ENCODE measurements around the gene ERVW-1.
A peak's percentile ranks its signal among the peaks of the same experiment; 100 is the strongest.
"Not testable (repeated sequence)": the region's sequence is repeated elsewhere in the genome, so short reads cannot be mapped to it uniquely, and the experiment has no call there.

The ERVW-1 gene

GRCh38 chr7:92477681-92478080, at the start of gene ERVW-1:
Gene ERVW-1 (minus strand): TSS chr7:92477946. CDS start chr7:92470381, 7,565 bp downstream.
- DNase-seq = not testable (repeated sequence)

DNA sequence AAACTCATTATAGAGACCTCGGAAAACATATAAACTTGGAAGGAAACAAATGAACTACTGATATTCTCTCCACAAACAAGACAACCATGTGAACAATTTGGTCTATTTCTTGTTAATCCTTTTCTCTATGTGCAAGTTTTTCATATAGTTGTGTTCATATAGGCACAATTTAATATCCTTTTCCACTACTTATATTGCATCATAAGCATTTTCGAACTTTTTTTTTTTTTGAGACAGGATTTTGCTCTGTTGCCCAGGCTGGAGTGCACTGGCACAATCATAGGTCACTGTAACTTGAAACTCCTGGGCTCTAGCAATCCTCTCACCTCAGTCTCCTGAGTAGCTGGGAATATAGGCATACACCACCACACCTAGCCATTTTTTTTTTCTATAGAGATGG, 45.4 kb upstream of the ERVW-1 start:
- no peak for DNase-seq

GRCh38 chr7:92520024-92520423, 42.3 kb upstream of the ERVW-1 start:
- peak; percentile 14 for DNase-seq

DNA sequence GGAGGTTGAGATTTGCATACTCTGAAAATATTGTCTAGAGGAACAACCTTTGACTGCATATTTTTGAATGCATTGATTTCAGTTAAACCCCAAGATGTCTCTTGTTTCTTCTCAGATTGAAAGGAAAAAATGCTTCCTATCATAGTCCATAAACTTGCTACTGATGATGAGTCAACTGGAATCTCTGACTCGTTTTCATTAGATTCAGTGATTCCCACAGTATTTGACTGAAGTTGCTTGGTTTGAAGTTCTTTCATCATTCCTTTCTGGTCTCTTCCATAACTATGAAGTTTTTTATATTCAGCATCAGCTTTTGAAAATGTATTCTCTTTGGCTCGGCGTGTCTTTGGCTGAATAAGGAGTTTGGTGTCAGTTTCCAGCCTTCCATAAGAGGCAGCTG, 39.9 kb upstream of the ERVW-1 start:
- DNase-seq = no peak

DNA sequence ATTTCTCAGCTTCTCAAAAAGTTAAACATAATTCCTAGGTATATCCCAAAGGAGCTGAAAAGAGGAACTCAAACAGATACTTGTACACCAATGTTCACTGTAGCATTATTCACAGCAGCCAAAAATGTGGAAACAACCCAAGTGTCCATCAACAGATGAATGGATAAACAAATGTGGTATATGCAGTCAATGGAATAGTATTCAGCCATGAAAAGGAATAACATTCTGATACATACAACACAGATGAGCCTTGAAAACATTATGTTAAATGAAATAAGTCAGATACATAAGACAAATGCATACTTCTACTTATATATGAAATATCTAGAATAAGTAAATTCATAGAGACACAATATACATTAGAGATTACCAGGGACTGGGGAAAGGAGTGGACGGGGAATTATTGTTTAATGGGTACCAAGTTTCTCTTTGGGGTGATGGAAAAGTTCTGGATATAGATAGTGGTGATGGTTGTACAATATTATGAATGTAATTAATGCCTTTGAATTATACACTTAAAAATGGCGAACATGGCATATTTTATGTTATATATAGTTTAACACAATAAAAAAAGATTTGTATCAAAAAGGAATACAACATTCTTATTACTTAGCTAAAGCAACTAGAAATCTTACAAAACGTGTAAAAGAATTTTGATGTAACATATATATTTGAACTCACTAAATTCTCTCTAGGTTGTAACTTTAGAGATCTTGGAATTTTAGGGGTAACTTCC, 35.6 kb upstream of the ERVW-1 start:
- no peak for DNase-seq

- DNase-seq = no peak
Observed at GRCh38 chr7:92508946-92509345, 31.2 kb upstream of the ERVW-1 start.

GRCh38 chr7:92506363-92506762, 28.6 kb upstream of the ERVW-1 start:
- DNase-seq = no peak

- no peak for DNase-seq
Observed at GRCh38 chr7:92504563-92504962, 26.8 kb upstream of the ERVW-1 start.

- no peak for DNase-seq
Observed at GRCh38 chr7:92503767-92504166, 26.0 kb upstream of the ERVW-1 start.

- no peak for DNase-seq
Observed at GRCh38 chr7:92498557-92498956, 20.8 kb upstream of the ERVW-1 start.

DNA sequence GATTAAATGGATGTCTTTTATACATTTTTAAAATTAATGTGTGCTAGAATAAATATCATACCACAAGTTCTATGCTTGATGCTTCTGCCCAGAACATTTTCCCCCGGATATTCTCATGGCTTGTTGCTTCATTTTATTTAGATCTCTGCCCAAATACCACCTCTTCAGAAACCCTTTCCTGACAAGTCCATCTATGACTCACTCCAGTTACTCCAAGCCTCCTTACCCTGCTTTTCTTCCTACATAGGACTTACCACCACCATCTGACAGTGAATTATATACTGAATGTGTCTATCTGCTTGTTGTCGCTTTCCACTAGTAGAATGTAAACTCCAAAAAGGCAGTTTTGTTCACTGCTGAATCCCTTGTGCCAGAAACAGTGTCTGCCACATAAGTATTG, 19.1 kb upstream of the ERVW-1 start:
- no peak for DNase-seq

- DNase-seq = no peak
Observed at GRCh38 chr7:92489634-92490033, 11.9 kb upstream of the ERVW-1 start.

- no peak for DNase-seq
Observed at GRCh38 chr7:92487804-92488203, 10.1 kb upstream of the ERVW-1 start.

- no peak for DNase-seq
Observed at GRCh38 chr7:92485974-92486373, 8.2 kb upstream of the ERVW-1 start.

GRCh38 chr7:92485267-92485892, 7.6 kb upstream of the ERVW-1 start:
- no peak for DNase-seq

DNA sequence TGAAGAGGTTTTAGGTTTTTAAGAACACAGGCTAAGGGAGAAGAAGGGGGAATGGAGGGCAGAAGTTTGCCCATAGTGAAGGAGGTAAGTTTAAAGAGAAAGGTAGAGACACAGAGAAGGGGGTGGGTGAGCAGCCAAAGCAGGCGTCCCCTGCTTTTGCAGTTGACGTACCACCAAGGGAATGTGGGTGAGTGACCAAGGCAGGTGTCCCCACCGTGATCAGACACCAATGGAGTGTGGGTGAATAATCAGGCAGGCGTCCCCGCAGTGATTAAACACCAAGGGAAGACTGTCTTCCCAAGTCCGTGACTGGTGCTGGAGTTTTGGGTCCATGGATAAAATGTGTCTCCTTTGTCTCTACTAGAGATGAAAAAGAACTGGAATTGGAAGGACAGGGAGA, 6.5 kb upstream of the ERVW-1 start:
- DNase-seq = not testable (repeated sequence)

GRCh38 chr7:92483624-92484023, 5.9 kb upstream of the ERVW-1 start:
- DNase-seq = not testable (repeated sequence)

DNA sequence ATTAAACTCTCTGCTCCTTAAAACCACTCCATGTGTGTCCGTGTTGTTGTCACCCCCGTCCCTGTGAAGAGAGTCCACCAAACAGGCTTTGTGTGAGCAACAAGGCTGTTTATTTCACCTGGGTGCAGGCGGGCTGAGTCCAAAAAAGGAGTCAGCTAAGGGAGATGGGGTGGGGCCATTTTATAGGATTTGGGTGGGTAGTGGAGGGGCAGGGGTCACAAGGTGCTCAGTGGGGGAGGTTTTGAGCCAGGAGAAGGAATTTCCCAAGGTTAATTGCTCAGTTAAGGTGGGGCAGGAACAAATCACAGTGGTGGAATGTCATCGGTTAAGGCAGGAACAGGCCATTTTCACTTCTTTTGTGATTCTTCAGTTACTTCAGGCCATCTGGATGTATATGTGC, 1.4 kb upstream of the ERVW-1 start:
- DNase-seq = not testable (repeated sequence)

DNA sequence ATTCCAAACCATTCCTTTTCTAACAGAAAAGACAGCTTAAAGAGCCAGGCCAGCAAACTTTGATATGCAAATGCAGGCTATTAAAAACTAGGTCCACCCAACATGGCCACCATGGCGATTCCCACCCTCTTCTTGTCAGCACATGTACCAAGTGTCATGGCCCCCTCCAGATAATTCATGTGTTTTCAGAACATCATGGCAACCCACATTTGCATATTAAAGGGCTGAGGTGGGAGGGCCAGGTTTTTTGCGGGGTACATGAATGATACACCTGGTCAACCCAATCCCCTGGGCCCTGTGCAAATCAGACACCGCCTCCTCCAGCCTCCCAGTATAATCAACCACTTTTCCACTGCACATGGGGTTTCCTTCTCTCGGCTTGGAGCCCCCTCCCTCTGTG, 965 bp upstream of the ERVW-1 start:
- DNase-seq = no peak

DNA sequence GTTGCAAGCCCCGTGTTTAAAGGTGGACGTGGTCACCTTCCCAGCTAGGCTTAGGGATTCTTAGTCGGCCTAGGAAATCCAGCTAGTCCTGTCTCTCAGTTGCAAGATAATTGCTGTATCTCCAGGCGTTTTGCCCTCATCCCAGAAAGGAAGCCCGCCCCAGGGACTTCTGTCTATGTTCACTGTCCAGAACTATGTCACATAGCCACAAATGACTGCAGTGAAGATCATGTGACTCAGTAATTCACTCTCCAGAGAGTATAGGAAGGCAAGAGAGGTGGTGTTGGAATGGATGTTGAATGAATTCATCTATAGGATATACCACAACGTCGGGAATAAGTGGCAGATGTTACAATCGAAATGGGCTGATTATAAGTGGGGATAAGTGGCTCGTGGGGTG, 349 bp upstream of the ERVW-1 start:
- no peak for DNase-seq

DNA sequence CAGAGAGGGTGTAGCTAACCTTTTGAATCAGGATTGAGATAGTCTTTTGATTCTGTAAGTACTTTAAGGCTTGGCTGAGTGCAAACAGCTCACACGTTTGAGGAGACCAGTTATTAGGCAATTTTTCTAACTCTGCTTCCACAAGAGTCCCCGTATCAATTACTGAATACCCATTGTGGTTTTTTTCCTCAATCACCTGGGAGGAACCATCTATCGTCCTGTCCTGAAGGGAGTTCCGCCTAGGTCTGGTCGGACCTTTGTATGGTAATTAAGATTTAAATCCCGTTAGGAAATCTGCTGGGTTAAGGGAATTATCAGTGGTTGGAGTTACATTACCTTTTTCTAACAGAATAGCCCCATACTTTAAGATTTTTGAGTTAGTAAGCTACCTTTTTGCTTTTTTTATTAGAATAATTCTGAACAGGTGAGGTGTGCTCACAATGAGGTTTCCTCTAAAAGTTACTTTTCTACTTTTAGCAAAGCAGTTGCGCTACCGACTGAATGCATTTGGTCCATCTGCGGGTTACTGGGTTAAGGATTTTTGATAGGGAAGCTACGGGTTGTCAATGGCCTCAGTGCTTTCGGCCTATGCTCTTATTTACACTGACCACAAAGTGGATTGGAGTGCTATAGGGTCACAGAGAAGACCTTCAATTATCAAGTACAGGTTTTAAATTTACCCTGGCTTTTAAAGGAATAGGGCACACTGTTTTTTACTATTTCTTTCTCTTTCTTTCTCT, 1.7 kb downstream of the ERVW-1 start:
- DNase-seq = not testable (repeated sequence)

- DNase-seq = not testable (repeated sequence)
Observed at GRCh38 chr7:92475261-92475770, 2.4 kb downstream of the ERVW-1 start.

DNA sequence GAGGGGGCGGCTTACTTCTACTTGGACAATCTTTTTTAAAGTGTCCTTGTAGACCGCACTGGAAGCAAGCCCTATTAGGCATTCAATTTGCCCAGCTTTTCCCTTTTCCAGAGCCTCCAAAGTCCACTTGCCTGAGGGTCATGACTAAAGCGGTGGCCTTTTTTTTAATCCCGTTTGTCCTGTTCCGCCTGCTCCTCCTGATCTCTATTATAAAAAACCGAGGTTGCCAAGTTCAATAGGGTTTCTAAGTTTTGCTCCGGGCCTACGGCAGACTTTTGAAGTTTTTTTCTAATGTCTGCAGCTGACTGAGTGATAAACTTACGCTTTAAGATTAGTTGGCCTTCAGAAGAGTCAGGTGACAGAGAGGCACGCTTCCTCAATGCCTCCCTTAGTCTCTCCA, 3.8 kb downstream of the ERVW-1 start:
- DNase-seq = not testable (repeated sequence)

DNA sequence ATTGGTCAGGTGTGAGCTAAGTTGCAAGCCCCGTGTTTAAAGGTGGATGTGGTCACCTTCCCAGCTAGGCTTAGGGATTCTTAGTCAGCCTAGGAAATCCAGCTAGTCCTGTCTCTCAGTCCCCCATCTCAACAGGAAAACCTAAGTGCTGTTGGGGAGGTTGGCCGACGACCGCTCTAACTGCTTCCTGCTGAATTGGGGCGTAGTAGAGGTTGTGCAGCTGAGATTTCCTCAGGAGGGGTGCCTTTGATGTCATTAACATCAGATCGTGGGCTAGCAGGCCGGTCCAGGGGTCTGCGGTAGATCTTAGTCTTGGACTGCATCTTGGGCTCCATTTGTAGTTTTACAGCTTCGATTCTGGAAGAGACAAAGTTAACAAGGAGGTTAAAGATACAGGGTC, 9.2 kb downstream of the ERVW-1 start:
- DNase-seq = not testable (repeated sequence)

Data from MV-4-11 (cell line).